Hepatocyte (in vitro differentiated cells): ENCODE measurements around the gene TSPEAR. TPM values are rescaled to one million over a fixed set of nuclear protein-coding genes. Genes with fewer than 3 reads are reported as not detected.

Experiments
- DNase-seq: peaks from one replicate; pipeline ENCODE4 v3.0.0-alpha.2; 2016; ENCODE audit warnings: low spot score
- H2AFZ ChIP-seq: fragments of 200-600 bp; sonication (generic); 2 replicates; pipeline ENCODE4 v1.6.0; 2016; ENCODE audit warnings: antibody characterized with exemption, mild to moderate bottlenecking
- H3K27ac ChIP-seq: fragments of 200-600 bp; sonication (generic); 2 replicates; pipeline ENCODE4 v1.5.1; 2016; ENCODE audit warnings: mild to moderate bottlenecking
- H3K27me3 ChIP-seq: fragments of 200-600 bp; sonication (generic); 2 replicates; pipeline ENCODE4 v1.6.1; 2016
- H3K36me3 ChIP-seq: fragments of 200-600 bp; sonication (generic); replicated peaks from 2 replicates; pipeline ENCODE4 v1.5.1; 2016; ENCODE audit warnings: low read depth; ENCODE audit not compliant: insufficient read depth
- H3K4me1 ChIP-seq: fragments of 200-600 bp; sonication (generic); 2 replicates; pipeline ENCODE4 v1.5.1; 2016; ENCODE audit warnings: mild to moderate bottlenecking, moderate library complexity; ENCODE audit not compliant: insufficient read depth
- H3K4me2 ChIP-seq: fragments of 200-600 bp; sonication (generic); 2 replicates; pipeline ENCODE4 v1.6.0; 2016
- H3K4me3 ChIP-seq: fragments of 200-600 bp; sonication (generic); 2 replicates; pipeline ENCODE4 v1.5.1; 2016; ENCODE audit warnings: mild to moderate bottlenecking
- H3K79me2 ChIP-seq: fragments of 200-600 bp; sonication (generic); 2 replicates; pipeline ENCODE4 v1.6.0; 2017; ENCODE audit warnings: mild to moderate bottlenecking
- H3K9me2 ChIP-seq: fragments of 200-600 bp; sonication (generic); replicated peaks from 2 replicates; pipeline ENCODE4 v1.6.0; 2017; ENCODE audit warnings: mild to moderate bottlenecking; ENCODE audit not compliant: insufficient read depth
- H3K9me3 ChIP-seq: fragments of 200-600 bp; sonication (generic); 2 replicates; pipeline ENCODE4 v1.5.1; 2016; ENCODE audit warnings: low read depth, mild to moderate bottlenecking
- H4K20me1 ChIP-seq: fragments of 200-600 bp; sonication (generic); 2 replicates; pipeline ENCODE4 v1.6.0; 2016; ENCODE audit warnings: mild to moderate bottlenecking; ENCODE audit not compliant: insufficient read depth, poor library complexity, severe bottlenecking
- EZH2 ChIP-seq: fragments of 200-600 bp; sonication (generic); IDR thresholded peaks from 2 replicates; pipeline ENCODE4 v1.6.1; 2016; ENCODE audit warnings: antibody characterized with exemption, mild to moderate bottlenecking, borderline replicate concordance
- EZH2phosphoT487 ChIP-seq: fragments of 200-600 bp; sonication (generic); IDR thresholded peaks from one replicate; pipeline ENCODE4 v1.6.1; 2018; ENCODE audit warnings: antibody characterized with exemption, mild to moderate bottlenecking, low read depth, moderate library complexity; ENCODE audit not compliant: unreplicated experiment, severe bottlenecking
- WGBS: methylation state at CpG from one replicate; pipeline ENCODE4 v1.1.6; 2016; ENCODE audit warnings: low lambda C conversion rate; ENCODE audit errors: missing lambda C conversion rate; 5-methylcytosine and 5-hydroxymethylcytosine counted together
- polyA plus RNA-seq: library from polyadenylated mRNA; unstranded; fragments of >200 nt; fragmentation: Nextera tagmentation; extraction: Ambion mirVana; gene quantifications from 2 replicates; pipeline ENCODE4 v1.2.1, GENCODE V29; 2016
- total RNA-seq: library from RNA; depleted of rRNA; stranded (reverse); fragments of >200 nt; gene quantifications from 2 replicates; pipeline ENCODE4 v1.2.3, GENCODE V29; 2014
- TF ChIP-seq, protein P1 (sequence below): fragments of 200-600 bp; sonication (generic); IDR thresholded peaks from 2 replicates; pipeline ENCODE4 v1.5.1; 2016; ENCODE audit warnings: antibody characterized with exemption, mild to moderate bottlenecking; ENCODE audit not compliant: poor library complexity

TSPEAR gene
- total and polyA plus RNA-seq, 2 experiments from 2014 or later, result 0.35 TPM; not detected in 1

- Histone ChIP-seq H4K20me1 (no peaks in the 10 kb centered on the region), H3K79me2 (no peaks in the 10 kb centered on the region), H3K9me3 (no peaks in the 10 kb centered on the region), H3K4me1 (peaks cover 7% of the 10 kb centered on the region), H3K4me2 (no peak overlapping the region), H3K27me3 (no peaks in the 10 kb centered on the region), H3K4me3 (no peak overlapping the region), H3K9me2 (no peaks in the 10 kb centered on the region), H3K36me3 (no peaks in the 10 kb centered on the region), H3K27ac (no peak overlapping the region), H2AFZ (no peak overlapping the region)
- peak; percentile 40 for DNase-seq
- TF ChIP-seq EZH2 (no peak), EZH2phosphoT487 (no peak)
- TF ChIP-seq, protein P1, sequence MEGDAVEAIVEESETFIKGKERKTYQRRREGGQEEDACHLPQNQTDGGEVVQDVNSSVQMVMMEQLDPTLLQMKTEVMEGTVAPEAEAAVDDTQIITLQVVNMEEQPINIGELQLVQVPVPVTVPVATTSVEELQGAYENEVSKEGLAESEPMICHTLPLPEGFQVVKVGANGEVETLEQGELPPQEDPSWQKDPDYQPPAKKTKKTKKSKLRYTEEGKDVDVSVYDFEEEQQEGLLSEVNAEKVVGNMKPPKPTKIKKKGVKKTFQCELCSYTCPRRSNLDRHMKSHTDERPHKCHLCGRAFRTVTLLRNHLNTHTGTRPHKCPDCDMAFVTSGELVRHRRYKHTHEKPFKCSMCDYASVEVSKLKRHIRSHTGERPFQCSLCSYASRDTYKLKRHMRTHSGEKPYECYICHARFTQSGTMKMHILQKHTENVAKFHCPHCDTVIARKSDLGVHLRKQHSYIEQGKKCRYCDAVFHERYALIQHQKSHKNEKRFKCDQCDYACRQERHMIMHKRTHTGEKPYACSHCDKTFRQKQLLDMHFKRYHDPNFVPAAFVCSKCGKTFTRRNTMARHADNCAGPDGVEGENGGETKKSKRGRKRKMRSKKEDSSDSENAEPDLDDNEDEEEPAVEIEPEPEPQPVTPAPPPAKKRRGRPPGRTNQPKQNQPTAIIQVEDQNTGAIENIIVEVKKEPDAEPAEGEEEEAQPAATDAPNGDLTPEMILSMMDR, result peak; percentile 14
- 69% methylated on average over 11 of the region's 11 CpGs for WGBS
Measured at GRCh38 chr21:44752671-44753235, 41.4 kb upstream of the TSPEAR start.

- 93% methylated on average over 26 of the region's 34 CpGs for WGBS
- no peaks in the 10 kb centered on the region for H3K79me2 ChIP-seq
Measured at GRCh38 chr21:44751799-44752636, 40.6 kb upstream of the TSPEAR start.

GRCh38 chr21:44751186-44751798 is 39.9 kb upstream of the TSPEAR start:
- no peak overlapping the region for H2AFZ ChIP-seq
- H4K20me1 ChIP-seq, result no peaks in the 10 kb centered on the region
- no peak overlapping the region for H3K4me2 ChIP-seq
- no peaks in the 10 kb centered on the region for H3K9me3 ChIP-seq
- H3K4me3 ChIP-seq, result no peak overlapping the region
- no peaks in the 10 kb centered on the region for H3K36me3 ChIP-seq
- H3K27me3 ChIP-seq, result no peaks in the 10 kb centered on the region
- peaks cover 7% of the 10 kb centered on the region for H3K4me1 ChIP-seq
- H3K9me2 ChIP-seq, result no peaks in the 10 kb centered on the region
- no peak for DNase-seq
- no peaks in the 10 kb centered on the region for H3K79me2 ChIP-seq
- H3K27ac ChIP-seq, result no peak overlapping the region
- TF ChIP-seq, protein P1, result no peak
- TF ChIP-seq EZH2 (no peak), EZH2phosphoT487 (no peak)
- WGBS, result 92% methylated on average over 22 of the region's 24 CpGs

More at GRCh38 chr21:44751799-44752636, 40.6 kb upstream of the TSPEAR start:
- Histone ChIP-seq H3K9me2 (no peaks in the 10 kb centered on the region), H3K4me1 (peaks cover 7% of the 10 kb centered on the region), H3K9me3 (no peaks in the 10 kb centered on the region), H3K27ac (no peak overlapping the region), H3K27me3 (no peaks in the 10 kb centered on the region), H4K20me1 (no peaks in the 10 kb centered on the region), H2AFZ (no peak overlapping the region), H3K36me3 (no peaks in the 10 kb centered on the region), H3K4me3 (no peak overlapping the region), H3K4me2 (no peak overlapping the region)
- DNase-seq, result no peak
- TF ChIP-seq EZH2phosphoT487 (no peak), EZH2 (no peak)
- TF ChIP-seq, protein P1, result no peak
